ENCODE data around the gene TTLL9. TPM values are rescaled to one million over a fixed set of nuclear protein-coding genes. Genes with fewer than 3 reads are reported as not detected.
"Not testable (repeated sequence)": the region's sequence is repeated elsewhere in the genome, so short reads cannot be mapped to it uniquely, and the experiment has no call there.

Gene TTLL9
- total RNA-seq, 5 donors from 2014 or later (not counting 1 experiment from before 2014, with no cell fraction given): 0.16 TPM; not detected in 4

DNA sequence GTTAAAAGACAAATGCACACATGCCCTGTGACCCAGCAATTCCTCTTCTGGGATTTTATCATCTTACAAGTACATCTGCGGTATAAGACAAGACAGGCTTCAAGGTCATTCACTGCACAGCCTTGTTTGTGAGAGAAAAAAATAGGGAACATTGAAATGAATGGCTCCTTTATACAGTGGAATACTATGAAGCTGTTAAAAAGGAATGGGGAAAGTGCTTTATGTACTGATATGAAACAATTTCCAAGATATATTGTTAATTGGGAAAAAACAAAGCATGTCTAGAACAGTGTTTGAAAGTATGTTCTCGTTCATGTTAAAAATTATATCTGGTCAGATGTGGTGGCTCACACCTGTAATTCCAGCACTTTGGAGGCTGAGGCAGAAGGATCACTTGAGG, 56.1 kb downstream of the TTLL9 start:
- Histone ChIP-seq H3K4me1 (ENCODE audit: control insufficient read depth in 1 of 2, extremely low read depth in 1 of 2, insufficient read depth in 2 of 2, low read length in 2 of 2) (no peaks in the 10 kb centered on the region), H3K4me3 (ENCODE audit: control insufficient read depth in 1 of 2, extremely low read depth in 1 of 2, low read length in 1 of 2) (no peak overlapping the region), H3K27me3 (replicated peaks in 1 of 2; ENCODE audit: control insufficient read depth in 2 of 2, extremely low read depth in 1 of 2, insufficient read depth in 2 of 2, low read length in 1 of 2) (peaks cover 0 to 35% of the 10 kb centered on the region in 2 experiments), H3K36me3 (ENCODE audit: control insufficient read depth in 2 of 2, extremely low read depth in 1 of 2, insufficient read depth in 1 of 2, low read length in 1 of 2) (no peaks in the 10 kb centered on the region), H3K27ac (ENCODE audit: low read length) (no peak overlapping the region), H3K9me3 (no peaks in the 10 kb centered on the region)
- H3K36me3 Mint-ChIP-seq: no peaks in the 10 kb centered on the region
- ATAC-seq (replicated peaks in 1 of 4) (no peak), DNase-seq (no peak)
- no peaks in the 10 kb centered on the region for H3K9me3 Mint-ChIP-seq
- H3K4me1 Mint-ChIP-seq: no peaks in the 10 kb centered on the region
- ChIA-PET CTCF (no interaction called here), POLR2A (interaction anchor here in 1 of 2 donors (0.7 kb wide), 1 partner anchor 108 kb away, joined by 3 read pairs; no protein-coding TSS in a partner anchor)
- peaks cover 35 to 38% of the 10 kb centered on the region in 2 donors for H3K27me3 Mint-ChIP-seq
- no CpG with 5 or more reads among the region's 2 CpGs for whole genome bisulfite sequencing (ENCODE audit: insufficient coverage)
- no peak overlapping the region for H3K27ac Mint-ChIP-seq
- H3K4me3 Mint-ChIP-seq: no peak overlapping the region

DNA sequence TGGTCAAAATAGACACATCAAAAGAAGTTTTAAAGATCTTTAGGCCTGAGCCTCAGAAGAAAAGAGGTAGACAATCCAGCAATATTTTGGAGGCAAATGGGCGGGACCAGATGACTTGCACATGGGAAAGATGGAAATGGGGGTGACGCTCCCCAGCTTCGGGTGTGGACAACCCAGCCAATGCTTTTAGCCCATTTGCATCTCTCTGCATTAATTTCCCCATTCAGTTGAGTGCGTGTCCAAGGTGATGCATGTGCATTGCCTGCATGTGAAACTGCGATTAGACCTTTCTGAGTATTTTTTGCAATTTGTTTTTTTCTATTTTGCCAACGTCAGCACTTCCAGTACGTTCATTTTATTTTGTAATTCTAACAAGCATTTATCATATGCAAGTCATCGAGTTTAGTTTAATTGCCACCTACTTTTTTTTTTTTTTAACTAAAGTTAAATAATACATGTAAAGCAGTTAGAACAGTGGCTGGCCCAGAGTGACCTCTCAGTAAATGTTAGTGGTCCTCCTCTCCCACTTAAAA, 57.3 kb downstream of the TTLL9 start:
- ATAC-seq (replicated peaks in 1 of 4): no peak
- no peaks in the 10 kb centered on the region for H3K36me3 ChIP-seq (ENCODE audit: control insufficient read depth in 2 of 2, extremely low read depth in 1 of 2, insufficient read depth in 1 of 2, low read length in 1 of 2)
- no peak overlapping the region for H3K27ac ChIP-seq (ENCODE audit: low read length)
- H3K4me3 ChIP-seq (ENCODE audit: control insufficient read depth in 1 of 2, extremely low read depth in 1 of 2, low read length in 1 of 2): no peak overlapping the region
- peaks cover 0 to 33% of the 10 kb centered on the region in 2 experiments for H3K27me3 ChIP-seq (replicated peaks in 1 of 2; ENCODE audit: control insufficient read depth in 2 of 2, extremely low read depth in 1 of 2, insufficient read depth in 2 of 2, low read length in 1 of 2)
- Mint-ChIP-seq H3K27me3 (peaks cover 33 to 35% of the 10 kb centered on the region in 2 donors), H3K27ac (no peak overlapping the region), H3K9me3 (no peaks in the 10 kb centered on the region), H3K4me3 (no peak overlapping the region), H3K36me3 (no peaks in the 10 kb centered on the region), H3K4me1 (no peaks in the 10 kb centered on the region)
- H3K4me1 ChIP-seq (ENCODE audit: control insufficient read depth in 1 of 2, extremely low read depth in 1 of 2, insufficient read depth in 2 of 2, low read length in 2 of 2): no peaks in the 10 kb centered on the region
- no peaks in the 10 kb centered on the region for H3K9me3 ChIP-seq
- WGBS (ENCODE audit: insufficient coverage): 100% methylated on average over 1 of the region's 8 CpGs
- POLR2A ChIA-PET: no interaction called here
- no peak for DNase-seq
- CTCF ChIA-PET: no interaction called here

DNA sequence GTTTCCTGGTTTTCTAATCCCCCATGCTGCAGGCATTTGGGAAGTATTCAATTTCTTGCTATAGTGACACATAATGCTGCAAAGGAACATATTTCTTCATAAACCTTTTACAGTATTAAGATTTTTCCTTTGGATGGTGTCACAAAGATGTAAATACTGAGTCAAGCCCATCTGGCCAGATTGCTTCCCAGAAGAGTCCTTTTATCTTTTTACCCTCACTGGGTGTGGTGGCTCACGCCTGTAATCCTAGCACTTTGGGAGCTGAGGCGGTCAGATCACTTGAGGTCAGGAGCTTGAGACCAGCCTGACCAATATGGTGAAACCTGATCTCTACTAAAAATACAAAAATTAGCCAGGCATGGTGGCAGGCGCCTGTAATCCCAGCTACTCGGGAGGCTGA, 59.2 kb downstream of the TTLL9 start:
- POLR2A ChIA-PET: not testable (repeated sequence)
- H3K27me3 Mint-ChIP-seq: peaks cover 17 to 23% of the 10 kb centered on the region in 2 donors

DNA sequence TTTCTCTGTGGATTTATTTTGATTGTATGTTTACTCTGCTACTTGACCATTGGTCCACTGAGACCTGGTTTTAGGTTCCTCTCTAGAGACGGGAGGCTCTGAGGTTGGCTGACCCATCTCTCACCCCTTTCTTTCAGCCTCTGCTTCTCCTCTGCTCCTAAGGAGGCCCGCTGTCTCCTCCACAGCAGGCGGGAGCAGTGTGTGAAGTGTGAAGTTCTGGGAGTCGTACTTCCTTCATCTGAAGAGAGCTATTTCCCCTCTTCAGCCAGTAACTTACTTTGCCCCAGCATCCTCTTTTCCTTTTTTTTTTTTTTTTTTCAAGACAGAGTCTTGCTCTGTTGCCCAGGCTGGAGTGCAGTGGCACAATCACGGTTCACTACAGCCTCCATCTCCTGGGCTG, 60.3 kb downstream of the TTLL9 start:
- no peaks in the 10 kb centered on the region for H3K4me1 Mint-ChIP-seq
- CTCF ChIA-PET: interaction anchor here (0.6 kb wide), 2 partner anchors 72 to 973 kb away, joined by 3 read pairs; no protein-coding TSS in a partner anchor
- no peaks in the 10 kb centered on the region for H3K36me3 ChIP-seq (ENCODE audit: control insufficient read depth in 2 of 2, extremely low read depth in 1 of 2, insufficient read depth in 1 of 2, low read length in 1 of 2)
- H3K4me1 ChIP-seq (ENCODE audit: control insufficient read depth in 1 of 2, extremely low read depth in 1 of 2, insufficient read depth in 2 of 2, low read length in 2 of 2): no peaks in the 10 kb centered on the region
- no CpG with 5 or more reads among the region's 5 CpGs for WGBS (ENCODE audit: insufficient coverage)
- H3K4me3 Mint-ChIP-seq: no peak overlapping the region
- no peak overlapping the region for H3K27ac ChIP-seq (ENCODE audit: low read length)
- H3K27me3 ChIP-seq (replicated peaks in 1 of 2; ENCODE audit: control insufficient read depth in 2 of 2, extremely low read depth in 1 of 2, insufficient read depth in 2 of 2, low read length in 1 of 2): peaks cover 0 to 11% of the 10 kb centered on the region in 2 experiments
- no peak overlapping the region for H3K4me3 ChIP-seq (ENCODE audit: control insufficient read depth in 1 of 2, extremely low read depth in 1 of 2, low read length in 1 of 2)
- ATAC-seq (replicated peaks in 1 of 4) (no peak), DNase-seq (no peak)
- H3K9me3 ChIP-seq: no peaks in the 10 kb centered on the region
- H3K27me3 Mint-ChIP-seq: peaks cover 6 to 13% of the 10 kb centered on the region in 2 donors
- H3K9me3 Mint-ChIP-seq: no peaks in the 10 kb centered on the region
- no peaks in the 10 kb centered on the region for H3K36me3 Mint-ChIP-seq
- H3K27ac Mint-ChIP-seq: no peak overlapping the region
- POLR2A ChIA-PET: interaction anchor here in 1 of 2 donors (0.7 kb wide), 1 partner anchor 13 kb away, joined by 6 read pairs; no protein-coding TSS in a partner anchor

More for the DNA sequence above, 59.2 kb downstream of the TTLL9 start:
- H3K4me3 ChIP-seq (ENCODE audit: control insufficient read depth in 1 of 2, extremely low read depth in 1 of 2, low read length in 1 of 2); H3K36me3 ChIP-seq (ENCODE audit: control insufficient read depth in 2 of 2, extremely low read depth in 1 of 2, insufficient read depth in 1 of 2, low read length in 1 of 2); H3K4me1 Mint-ChIP-seq; CTCF ChIA-PET; H3K36me3 Mint-ChIP-seq; H3K9me3 ChIP-seq; ATAC-seq (replicated peaks in 1 of 4); DNase-seq; H3K4me3 Mint-ChIP-seq; H3K27ac ChIP-seq (ENCODE audit: low read length); H3K4me1 ChIP-seq (ENCODE audit: control insufficient read depth in 1 of 2, extremely low read depth in 1 of 2, insufficient read depth in 2 of 2, low read length in 2 of 2); H3K27ac Mint-ChIP-seq; H3K9me3 Mint-ChIP-seq: not testable (repeated sequence)
- peaks cover 0 to 18% of the 10 kb centered on the region in 2 experiments for H3K27me3 ChIP-seq (replicated peaks in 1 of 2; ENCODE audit: control insufficient read depth in 2 of 2, extremely low read depth in 1 of 2, insufficient read depth in 2 of 2, low read length in 1 of 2)
- 100% methylated on average over 1 of the region's 4 CpGs for WGBS (ENCODE audit: insufficient coverage)

DNA sequence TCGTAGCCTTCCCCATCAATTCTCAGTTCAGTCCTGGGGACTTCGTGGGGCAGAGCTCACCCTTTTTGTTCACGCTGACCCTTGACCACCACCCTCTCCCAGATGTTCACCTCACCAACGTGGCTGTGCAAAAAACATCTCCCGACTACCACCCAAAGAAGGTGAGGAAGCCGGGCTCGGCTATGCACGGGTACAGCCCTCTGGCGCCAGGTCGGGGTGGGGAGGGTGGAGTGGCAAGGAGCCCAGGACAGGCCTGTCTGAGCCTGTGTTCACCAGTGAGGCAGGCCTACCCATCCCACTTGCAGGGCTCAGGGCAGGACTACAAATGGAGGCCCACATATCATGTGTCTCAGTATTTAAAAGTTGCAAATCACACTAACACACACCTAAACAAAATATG, 63.3 kb downstream of the TTLL9 start:
- ATAC-seq (replicated peaks in 1 of 4): no peak
- Mint-ChIP-seq H3K36me3 (no peaks in the 10 kb centered on the region), H3K9me3 (no peaks in the 10 kb centered on the region), H3K27ac (no peak overlapping the region), H3K4me3 (no peak overlapping the region), H3K27me3 (peaks cover 2 to 8% of the 10 kb centered on the region in 2 donors), H3K4me1 (no peaks in the 10 kb centered on the region)
- Histone ChIP-seq H3K36me3 (ENCODE audit: control insufficient read depth in 2 of 2, extremely low read depth in 1 of 2, insufficient read depth in 1 of 2, low read length in 1 of 2) (no peaks in the 10 kb centered on the region), H3K4me3 (ENCODE audit: control insufficient read depth in 1 of 2, extremely low read depth in 1 of 2, low read length in 1 of 2) (no peak overlapping the region), H3K27me3 (replicated peaks in 1 of 2; ENCODE audit: control insufficient read depth in 2 of 2, extremely low read depth in 1 of 2, insufficient read depth in 2 of 2, low read length in 1 of 2) (peaks cover 0 to 10% of the 10 kb centered on the region in 2 experiments), H3K9me3 (no peaks in the 10 kb centered on the region), H3K27ac (ENCODE audit: low read length) (no peak overlapping the region), H3K4me1 (ENCODE audit: control insufficient read depth in 1 of 2, extremely low read depth in 1 of 2, insufficient read depth in 2 of 2, low read length in 2 of 2) (no peaks in the 10 kb centered on the region)
- ChIA-PET POLR2A (no interaction called here), CTCF (interaction anchor here in 1 of 2 donors (0.5 kb wide), 1 partner anchor 1186 kb away, joined by 3 read pairs; no protein-coding TSS in a partner anchor)
- no peak for DNase-seq
- WGBS (ENCODE audit: insufficient coverage): 70% methylated on average over 2 of the region's 10 CpGs

DNA sequence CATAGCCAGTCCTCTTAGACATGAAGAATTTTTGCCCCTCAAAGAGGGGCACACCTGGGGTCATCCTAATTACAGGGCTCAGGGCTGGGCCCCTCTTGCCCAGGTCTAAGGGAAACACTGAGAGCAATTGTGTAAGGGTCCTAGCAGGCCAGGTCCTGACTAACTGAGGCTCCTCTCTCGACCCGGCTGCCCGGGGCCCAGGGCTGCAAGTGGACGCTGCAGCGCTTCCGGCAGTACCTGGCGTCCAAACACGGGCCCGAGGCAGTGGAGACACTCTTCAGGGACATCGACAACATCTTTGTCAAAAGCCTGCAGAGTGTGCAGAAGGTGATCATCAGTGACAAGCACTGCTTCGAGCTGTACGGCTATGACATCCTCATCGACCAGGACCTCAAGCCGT, 64.1 kb downstream of the TTLL9 start:
- no peak for ATAC-seq (replicated peaks in 1 of 4)
- H3K27ac ChIP-seq (ENCODE audit: low read length): no peak overlapping the region
- H3K36me3 ChIP-seq (ENCODE audit: control insufficient read depth in 2 of 2, extremely low read depth in 1 of 2, insufficient read depth in 1 of 2, low read length in 1 of 2): no peaks in the 10 kb centered on the region
- peaks cover 2 to 5% of the 10 kb centered on the region in 2 donors for H3K27me3 Mint-ChIP-seq
- H3K4me3 ChIP-seq (ENCODE audit: control insufficient read depth in 1 of 2, extremely low read depth in 1 of 2, low read length in 1 of 2): no peak overlapping the region
- no peaks in the 10 kb centered on the region for H3K4me1 ChIP-seq (ENCODE audit: control insufficient read depth in 1 of 2, extremely low read depth in 1 of 2, insufficient read depth in 2 of 2, low read length in 2 of 2)
- H3K27me3 ChIP-seq (replicated peaks in 1 of 2; ENCODE audit: control insufficient read depth in 2 of 2, extremely low read depth in 1 of 2, insufficient read depth in 2 of 2, low read length in 1 of 2): peaks cover 0 to 8% of the 10 kb centered on the region in 2 experiments
- no peaks in the 10 kb centered on the region for H3K4me1 Mint-ChIP-seq
- H3K9me3 ChIP-seq: no peaks in the 10 kb centered on the region
- H3K36me3 Mint-ChIP-seq: no peaks in the 10 kb centered on the region
- POLR2A ChIA-PET: no interaction called here
- CTCF ChIA-PET: no interaction called here
- 84% methylated on average over 11 of the region's 14 CpGs for WGBS (ENCODE audit: insufficient coverage)
- no peak overlapping the region for H3K4me3 Mint-ChIP-seq
- no peak overlapping the region for H3K27ac Mint-ChIP-seq
- H3K9me3 Mint-ChIP-seq: no peaks in the 10 kb centered on the region
- DNase-seq: no peak

Measured in T-cell (primary cell).